Stimulated activated CD8-positive, alpha-beta memory T cell treated with anti-CD3 and anti-CD28 coated beads, Interleukin-15, amount 100 ng/mL, for 1 hour (primary cell): ENCODE data around the gene SERAC1.
"Not testable (repeated sequence)": the region's sequence is repeated elsewhere in the genome, so short reads cannot be mapped to it uniquely, and the experiment has no call there.

Experiments used
- DNase-seq: peaks from one replicate; pipeline ENCODE4 v3.0.0-alpha.2; 2020; ENCODE audit warnings: low read depth

The SERAC1 gene

DNA sequence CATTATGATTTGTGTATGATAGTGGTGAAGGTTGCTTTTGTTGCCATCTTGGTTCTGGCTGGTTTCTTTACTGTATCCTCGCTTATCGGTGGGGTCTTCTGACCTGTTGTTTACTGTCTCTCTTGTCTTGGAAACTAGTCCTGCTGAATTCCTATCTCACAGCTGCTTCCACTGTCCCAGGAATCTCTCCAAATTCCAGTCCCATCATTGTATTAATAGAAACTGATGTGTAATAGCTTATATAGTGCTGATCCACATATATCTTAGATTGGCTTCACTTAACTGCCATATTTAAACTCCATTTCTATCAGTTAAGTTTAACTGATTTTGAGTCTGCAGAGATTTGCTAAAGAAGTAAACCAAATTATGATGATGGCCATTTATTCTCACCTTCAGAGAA is 6.0 kb upstream of the SERAC1 start:
- no peak for DNase-seq

- no peak for DNase-seq
Observed at GRCh38 chr6:158172001-158172400, 3.9 kb upstream of the SERAC1 start.

DNA sequence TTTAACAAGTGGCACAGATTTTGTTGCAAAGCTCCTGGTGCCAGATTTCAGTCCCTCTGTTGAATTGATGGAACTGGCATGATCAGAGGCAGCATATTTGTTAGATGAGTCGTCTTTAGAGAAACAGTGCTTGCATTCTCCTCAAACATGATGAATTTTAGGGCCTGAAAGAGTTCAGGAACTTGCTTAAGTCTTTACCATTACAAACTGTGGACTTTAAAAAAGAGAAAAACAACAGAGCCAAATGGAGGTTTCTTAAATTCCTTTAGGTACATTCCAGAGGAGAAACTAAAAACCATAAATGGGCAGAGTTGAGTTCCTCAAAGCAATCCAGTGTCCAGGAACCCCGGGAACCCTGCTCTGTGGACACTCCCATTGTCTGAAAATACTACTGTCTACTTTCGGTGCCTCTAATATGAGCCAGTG is 2.6 kb upstream of the SERAC1 start:
- no peak for DNase-seq

GRCh38 chr6:158169634-158170033 is 1.6 kb upstream of the SERAC1 start:
- not testable (repeated sequence) for DNase-seq

DNA sequence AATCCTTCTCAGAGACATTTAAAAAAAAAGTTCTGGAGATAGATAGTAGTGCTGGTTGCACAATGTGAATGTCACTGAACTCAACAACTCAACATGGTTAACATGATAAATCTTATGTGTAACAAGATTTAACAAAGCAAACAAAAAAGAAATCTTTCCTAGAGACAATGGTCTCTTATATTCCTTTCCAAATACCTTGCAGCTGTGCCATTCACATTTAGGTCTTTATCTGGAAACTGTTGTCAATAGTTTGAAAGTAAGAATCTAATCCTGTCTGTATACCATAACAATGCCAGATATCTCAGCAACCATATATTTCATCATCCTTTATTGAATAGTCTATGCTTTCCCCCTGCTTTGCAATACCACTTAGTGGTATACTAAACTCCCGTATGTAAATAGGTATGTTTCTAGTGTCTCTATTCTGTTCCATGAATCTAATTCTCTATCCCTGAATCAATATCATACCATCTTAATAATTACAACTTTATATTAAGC is 2.1 kb downstream of the SERAC1 start:
- DNase-seq: no peak

DNA sequence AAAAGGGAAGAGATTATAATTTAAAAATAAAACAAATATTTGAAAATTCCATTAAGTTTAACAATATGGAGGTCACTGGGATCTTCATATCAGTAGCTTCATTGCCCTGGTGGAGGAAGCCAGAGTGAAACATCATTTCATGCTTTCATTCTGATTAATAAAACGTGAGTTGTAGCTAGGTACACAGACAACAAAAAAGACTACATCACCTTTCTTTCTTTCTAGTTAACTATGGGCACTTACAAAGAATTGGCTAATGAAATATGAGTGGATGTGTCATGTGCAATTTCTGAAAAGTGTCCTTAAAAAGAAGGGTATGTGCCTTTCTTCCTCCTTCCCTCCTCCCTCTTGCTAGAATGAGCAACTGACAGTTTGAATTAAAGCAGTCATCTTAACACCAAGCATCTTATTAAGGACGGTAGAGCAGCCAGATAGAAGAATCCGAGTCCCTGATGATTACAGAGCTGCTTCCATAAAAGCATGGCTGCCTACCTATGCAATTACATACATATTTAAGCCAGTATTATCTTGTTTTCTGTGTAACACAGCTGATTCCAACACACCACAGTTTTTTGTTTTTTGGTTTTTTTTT is 3.4 kb downstream of the SERAC1 start:
- no peak for DNase-seq

DNA sequence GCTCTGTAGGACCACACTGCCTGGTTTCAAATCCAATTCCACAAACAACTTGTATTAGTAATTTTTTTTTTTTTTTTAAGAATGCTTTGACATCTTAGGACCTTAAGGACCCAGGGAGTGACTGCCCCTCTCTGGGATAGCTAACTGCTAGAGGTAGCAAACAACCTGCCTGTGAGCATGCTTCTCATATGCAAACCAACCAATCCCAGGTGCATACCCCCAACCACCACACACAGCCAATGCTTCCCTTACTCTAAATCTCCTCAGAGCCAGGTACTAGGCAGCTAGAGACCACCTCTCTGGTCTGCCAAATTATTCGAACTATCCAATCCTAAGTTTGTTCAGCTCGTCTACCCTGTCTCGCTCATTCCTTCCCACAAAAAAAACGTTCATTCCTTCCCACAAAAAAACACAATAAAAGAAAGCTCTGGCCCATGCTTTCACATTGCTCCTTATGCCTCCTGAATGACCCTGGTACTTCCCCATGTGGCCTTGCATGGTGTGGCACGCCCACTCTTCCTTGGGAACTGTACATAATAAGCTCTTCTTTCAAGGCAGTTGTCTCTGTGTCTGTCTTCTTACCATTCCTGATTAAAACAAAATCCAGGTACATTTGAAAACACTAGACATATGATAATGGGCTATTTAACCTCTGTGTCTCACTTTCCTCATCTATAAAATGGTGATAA is 6.4 kb downstream of the SERAC1 start:
- DNase-seq: no peak

- DNase-seq: no peak
Observed at GRCh38 chr6:158160932-158161539, 7.0 kb downstream of the SERAC1 start.

- DNase-seq: no peak
Observed at GRCh38 chr6:158158748-158159147, 9.3 kb downstream of the SERAC1 start.

GRCh38 chr6:158158123-158158522 is 9.9 kb downstream of the SERAC1 start:
- no peak for DNase-seq

- no peak for DNase-seq
Observed at GRCh38 chr6:158157064-158157764, 10.8 kb downstream of the SERAC1 start.

DNA sequence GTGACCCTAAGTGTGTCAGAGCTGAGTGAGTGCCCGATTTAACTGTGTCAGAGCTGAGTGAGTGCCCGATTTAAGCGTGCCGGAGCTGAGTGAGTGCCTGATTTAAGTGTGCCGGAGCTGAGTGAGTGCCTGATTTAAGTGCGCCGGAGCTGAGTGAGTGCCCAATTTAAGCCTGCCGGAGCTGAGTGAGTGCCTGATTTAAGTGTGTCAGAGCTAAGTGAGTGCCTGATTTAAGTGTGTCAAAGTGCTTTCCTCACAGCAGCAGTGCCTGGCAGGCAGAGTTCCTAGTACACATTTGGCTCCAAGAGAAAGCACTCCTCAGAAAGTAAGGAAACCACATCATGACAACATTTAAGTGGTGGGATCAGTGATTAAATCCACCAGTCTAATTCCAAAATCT is 13.2 kb downstream of the SERAC1 start:
- DNase-seq: no peak

DNA sequence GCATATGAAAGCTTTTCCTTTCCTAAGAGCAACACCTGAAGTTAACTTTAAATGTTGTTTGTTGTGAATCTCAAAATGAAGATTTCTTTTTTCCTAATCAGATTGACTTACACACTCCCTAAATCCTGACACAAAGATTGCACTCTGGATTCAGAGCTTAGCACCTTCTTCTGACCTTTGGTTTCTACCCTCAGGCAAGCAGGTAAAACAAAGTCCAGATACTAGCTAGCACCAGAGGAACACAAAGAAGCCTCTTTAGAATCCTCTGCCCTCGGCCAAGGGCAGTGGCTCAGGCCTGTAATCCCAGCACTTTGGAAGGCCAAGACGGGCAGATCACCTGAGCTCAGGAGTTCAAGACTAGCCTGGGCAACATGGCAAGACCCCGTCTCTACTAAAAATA is 14.5 kb downstream of the SERAC1 start:
- DNase-seq: no peak

- DNase-seq: no peak
Observed at GRCh38 chr6:158152659-158153058, 15.4 kb downstream of the SERAC1 start.

DNA sequence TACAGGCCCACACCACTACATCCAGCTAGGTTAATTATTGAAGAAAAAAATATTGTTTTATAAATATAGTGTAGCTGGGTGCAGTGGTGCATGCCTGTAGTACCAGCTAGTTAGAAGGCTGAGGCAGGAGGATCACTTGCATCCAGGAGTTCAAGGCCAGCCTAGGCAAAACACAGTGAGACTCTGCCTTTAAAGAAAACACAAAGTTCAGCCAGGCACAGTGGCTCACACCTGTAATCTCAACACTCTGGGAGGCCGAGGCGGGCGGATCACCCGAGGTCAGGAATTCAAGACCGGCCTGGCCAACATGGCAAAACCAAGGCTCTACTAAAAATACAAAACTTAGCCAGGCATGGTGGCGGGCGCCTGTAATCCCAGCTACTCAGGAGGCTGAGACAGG is 16.0 kb downstream of the SERAC1 start:
- DNase-seq: not testable (repeated sequence)

DNA sequence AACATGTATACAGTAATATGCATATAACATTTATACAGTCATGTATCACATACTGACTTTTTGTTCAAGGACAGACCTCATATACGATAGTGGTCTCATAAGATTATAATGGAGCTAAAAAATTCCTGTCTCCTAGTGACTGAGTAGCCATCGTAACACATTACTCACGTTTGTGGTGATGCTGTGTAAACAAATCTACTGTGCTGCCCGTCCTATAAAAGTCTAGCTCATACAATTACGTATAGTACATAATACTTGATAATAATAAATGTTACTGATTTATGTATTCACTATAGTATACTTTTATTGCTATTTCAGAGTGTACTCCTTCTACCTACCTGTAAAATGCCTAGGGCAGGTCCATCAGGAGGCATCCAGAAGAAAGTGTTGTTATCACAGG is 17.4 kb downstream of the SERAC1 start:
- DNase-seq: no peak

- no peak for DNase-seq
Observed at GRCh38 chr6:158149641-158150040, 18.4 kb downstream of the SERAC1 start.

- no peak for DNase-seq
Observed at GRCh38 chr6:158143700-158144099, 24.4 kb downstream of the SERAC1 start.

GRCh38 chr6:158142789-158143188 is 25.3 kb downstream of the SERAC1 start:
- no peak for DNase-seq

DNA sequence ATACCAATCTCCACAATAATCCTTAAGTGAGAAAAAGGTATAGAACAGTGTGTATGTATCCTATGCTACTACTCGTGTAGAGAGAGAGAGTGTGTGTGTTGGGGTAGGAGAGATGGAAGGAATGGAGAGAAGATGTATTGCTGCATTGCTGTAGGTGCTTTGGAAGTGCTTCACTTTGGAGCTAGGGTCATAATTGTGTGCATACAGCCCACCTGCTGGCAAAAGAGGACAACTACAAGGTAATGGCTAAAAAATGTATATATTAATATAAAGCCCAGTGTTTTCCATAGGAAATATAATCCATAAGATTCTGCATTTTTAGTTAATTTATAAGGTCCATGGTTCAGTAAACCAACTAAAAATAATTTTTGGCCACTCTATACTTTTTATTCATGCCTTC is 36.1 kb downstream of the SERAC1 start:
- no peak for DNase-seq

GRCh38 chr6:158125271-158125670 is 42.8 kb downstream of the SERAC1 start:
- DNase-seq: no peak

DNA sequence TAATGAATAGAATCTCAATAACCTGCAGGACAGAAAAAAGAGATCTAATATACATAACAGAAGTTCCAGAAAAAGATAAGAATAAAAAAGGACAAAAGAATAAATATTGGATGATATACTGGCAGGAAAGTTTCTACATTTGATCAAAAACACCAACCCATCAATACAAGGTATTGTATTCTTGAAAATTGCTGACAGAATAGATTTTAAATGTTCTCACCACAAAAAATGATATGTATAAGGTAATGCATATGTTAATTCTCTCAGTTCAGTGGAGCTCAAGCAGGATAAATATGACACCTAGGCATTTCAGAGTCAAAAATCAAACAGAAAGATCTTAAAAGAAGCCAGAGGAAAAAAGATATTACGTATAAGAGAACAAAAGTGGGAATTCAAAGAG is 43.8 kb downstream of the SERAC1 start:
- no peak for DNase-seq

GRCh38 chr6:158122048-158122447 is 46.0 kb downstream of the SERAC1 start:
- no peak for DNase-seq
